Fibroblast of peridontal ligament (primary cell): ENCODE data around the gene AZIN2.
"Not testable (repeated sequence)": the region's sequence is repeated elsewhere in the genome, so short reads cannot be mapped to it uniquely, and the experiment has no call there.

Experiments used
- DNase-seq: peaks from one replicate; pipeline ENCODE4 v3.0.0-alpha.2; 2010; ENCODE audit errors: extremely low read depth

Gene AZIN2

DNA sequence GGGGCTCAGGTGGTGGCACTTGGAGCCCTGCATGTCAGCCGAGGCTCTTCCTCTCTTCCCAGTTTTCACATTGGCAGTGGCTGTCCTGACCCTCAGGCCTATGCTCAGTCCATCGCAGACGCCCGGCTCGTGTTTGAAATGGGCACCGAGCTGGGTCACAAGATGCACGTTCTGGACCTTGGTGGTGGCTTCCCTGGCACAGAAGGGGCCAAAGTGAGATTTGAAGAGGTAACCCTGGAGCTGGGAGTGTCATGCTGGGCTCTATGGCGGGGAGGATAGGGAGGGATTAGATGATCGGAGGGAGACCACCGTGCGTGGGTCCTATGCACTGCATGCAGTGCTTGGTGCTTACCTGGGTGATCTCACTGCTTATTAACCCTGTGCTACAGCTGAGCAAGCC lies 13.5 kb downstream of the AZIN2 start:
- DNase-seq = no peak

DNA sequence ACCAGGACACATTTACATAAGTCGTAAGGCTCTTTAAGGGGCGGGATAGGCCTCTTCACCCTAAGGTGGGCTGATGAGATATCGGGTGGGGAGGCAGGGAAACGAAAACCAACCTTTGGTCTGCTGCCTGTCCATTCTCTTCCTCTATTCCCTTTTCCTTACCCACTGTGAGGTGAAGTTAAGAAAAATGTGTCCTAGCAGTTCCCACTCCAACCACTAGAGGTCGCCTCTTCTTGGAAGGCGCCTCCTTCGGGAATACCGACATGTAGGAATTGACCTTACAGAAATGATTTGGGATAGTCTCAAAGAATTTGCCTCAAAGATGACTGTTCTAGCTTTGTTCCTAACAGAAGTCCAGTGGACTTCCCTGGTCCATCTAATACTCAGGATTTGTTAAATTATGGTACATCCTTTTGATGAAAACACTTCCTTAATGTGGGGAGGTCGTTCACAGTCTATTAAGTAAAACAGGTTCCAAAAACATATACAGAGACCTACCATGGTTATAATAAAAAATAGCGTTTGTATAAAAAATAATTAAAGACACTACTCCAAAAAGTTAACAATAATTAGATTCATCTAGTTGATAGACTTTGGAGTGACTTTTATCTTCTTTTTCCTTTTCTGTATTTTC lies 14.1 kb downstream of the AZIN2 start:
- peak; percentile 85 for DNase-seq

GRCh38 chr1:33096363-33097005 lies 15.5 kb downstream of the AZIN2 start:
- DNase-seq = peak; percentile 65

GRCh38 chr1:33097137-33097611 lies 16.2 kb downstream of the AZIN2 start:
- DNase-seq = no peak

DNA sequence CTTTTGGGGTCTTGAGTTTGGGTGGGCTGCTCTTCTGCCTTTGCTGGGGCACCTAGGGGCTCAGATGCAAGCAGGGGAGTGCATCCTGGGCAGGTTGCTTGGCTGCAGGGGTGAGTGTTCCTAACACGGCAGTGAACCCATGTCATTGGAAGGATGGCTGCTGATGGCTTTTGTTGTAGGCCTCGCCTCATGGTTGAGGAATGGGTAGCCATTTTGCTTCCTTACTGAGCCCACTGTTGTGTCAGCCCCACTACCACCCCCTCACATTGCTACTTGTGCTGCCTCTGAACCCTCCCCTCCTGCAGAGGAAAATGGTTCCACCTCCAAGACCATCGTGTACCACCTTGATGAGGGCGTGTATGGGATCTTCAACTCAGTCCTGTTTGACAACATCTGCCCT lies 16.8 kb downstream of the AZIN2 start:
- no peak for DNase-seq

DNA sequence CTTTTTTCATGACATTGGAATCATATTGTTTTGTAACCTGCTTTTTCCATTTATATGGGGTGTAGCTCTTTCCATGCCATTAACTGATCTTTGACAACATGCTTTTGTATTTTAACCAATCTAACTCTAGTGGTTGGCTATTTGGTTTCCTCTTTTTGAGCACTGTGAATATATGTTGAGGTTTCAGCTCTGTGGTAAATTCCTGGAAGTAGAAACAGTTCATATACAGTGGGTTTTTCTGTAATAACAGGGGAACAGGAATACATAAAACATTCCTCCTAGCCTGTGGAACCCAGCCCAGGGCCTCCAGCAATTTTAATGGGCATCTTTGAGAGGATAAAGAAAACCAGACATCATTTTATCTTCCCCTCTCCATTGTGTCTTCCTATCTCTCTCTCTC lies 17.4 kb downstream of the AZIN2 start:
- DNase-seq = peak; percentile 71

GRCh38 chr1:33099290-33100118 lies 18.6 kb downstream of the AZIN2 start:
- peak; percentile 100 for DNase-seq

DNA sequence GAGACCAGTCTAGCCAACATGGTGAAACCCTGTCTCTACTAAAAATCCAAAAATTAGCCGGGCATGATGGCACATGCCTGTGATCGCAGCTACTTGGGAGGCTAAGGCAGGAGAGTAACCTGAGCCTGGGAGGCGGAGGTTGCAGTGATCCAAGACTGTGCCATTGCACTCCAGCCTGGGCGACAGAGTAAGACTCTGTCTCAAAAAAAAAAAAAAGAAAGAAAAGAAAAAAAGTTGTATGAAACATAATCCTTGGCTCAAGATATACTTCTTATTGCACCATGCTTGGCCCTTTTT lies 19.1 kb downstream of the AZIN2 start:
- not testable (repeated sequence) for DNase-seq

GRCh38 chr1:33110477-33110876 lies 29.5 kb downstream of the AZIN2 start:
- no peak for DNase-seq

DNA sequence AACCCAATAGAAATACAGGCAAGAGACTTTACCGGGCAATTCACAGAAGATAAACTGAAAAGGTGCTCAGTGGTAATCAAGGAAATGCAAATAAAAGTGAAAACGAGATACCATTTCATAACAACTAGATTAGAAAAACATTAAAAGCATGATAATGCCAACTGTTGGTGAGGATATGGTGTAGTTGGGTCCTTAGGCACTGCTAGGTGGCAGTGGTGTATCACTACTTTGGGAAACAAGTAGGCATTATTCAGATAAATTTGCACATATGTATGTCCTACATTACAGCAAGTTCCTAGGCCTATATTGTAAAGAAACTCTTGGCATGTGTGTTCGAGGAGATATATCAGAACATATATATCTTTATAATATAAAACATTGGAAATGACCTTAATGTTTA lies 31.0 kb downstream of the AZIN2 start:
- DNase-seq = peak; percentile 74

GRCh38 chr1:33117440-33118085 lies 36.6 kb downstream of the AZIN2 start:
- no peak for DNase-seq

GRCh38 chr1:33118274-33118673 lies 37.3 kb downstream of the AZIN2 start:
- no peak for DNase-seq

DNA sequence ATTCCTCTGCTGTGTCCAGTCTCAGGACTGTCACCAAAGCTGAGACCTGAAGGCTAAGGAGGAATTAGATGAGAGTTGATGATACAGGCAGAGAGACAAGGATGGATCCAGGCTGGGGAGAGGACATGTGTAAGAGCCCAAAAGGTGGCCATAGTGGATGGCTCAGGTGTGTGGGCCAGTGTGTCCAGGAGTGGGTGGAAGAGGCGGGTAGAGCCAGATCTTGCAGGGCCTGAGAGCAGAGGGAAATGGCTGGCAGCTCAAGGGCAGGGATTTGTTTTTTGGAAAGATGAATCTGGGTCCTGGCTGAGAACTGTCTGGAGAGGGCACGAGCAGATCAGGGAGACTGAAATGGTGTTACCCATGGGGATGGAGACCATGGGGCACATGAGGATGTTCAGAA lies 38.1 kb downstream of the AZIN2 start:
- DNase-seq = no peak

DNA sequence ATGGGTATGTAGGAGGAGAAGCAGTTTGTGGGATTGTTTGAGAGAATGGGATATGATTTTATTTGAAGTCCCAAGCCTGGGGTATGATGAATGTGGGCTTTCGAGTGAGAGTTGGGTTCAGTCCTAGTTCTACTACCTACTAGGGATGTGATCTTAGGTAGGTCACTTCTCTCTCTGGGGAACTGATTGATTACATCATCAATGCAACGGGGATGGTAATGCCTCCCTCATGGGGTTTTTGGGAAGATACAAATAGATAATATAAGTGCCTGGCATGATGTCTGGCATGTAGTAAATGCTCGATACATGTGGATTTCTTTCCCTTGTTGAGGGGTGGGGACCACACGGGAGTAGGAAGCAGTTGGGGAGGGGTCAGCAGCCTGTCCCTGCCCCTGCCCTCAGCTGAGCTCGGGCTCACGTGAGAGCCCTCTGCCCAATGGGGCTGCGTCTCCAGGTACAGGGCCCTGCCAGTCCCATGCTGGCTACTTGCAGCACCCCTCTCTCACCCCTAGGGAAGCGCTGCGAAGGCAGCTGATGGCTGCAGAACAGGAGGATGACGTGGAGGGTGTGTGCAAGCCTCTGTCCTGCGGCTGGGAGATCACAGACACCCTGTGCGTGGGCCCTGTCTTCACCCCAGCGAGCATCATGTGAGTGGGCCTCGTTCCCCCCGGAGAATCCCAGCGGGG lies 38.7 kb downstream of the AZIN2 start:
- no peak for DNase-seq

DNA sequence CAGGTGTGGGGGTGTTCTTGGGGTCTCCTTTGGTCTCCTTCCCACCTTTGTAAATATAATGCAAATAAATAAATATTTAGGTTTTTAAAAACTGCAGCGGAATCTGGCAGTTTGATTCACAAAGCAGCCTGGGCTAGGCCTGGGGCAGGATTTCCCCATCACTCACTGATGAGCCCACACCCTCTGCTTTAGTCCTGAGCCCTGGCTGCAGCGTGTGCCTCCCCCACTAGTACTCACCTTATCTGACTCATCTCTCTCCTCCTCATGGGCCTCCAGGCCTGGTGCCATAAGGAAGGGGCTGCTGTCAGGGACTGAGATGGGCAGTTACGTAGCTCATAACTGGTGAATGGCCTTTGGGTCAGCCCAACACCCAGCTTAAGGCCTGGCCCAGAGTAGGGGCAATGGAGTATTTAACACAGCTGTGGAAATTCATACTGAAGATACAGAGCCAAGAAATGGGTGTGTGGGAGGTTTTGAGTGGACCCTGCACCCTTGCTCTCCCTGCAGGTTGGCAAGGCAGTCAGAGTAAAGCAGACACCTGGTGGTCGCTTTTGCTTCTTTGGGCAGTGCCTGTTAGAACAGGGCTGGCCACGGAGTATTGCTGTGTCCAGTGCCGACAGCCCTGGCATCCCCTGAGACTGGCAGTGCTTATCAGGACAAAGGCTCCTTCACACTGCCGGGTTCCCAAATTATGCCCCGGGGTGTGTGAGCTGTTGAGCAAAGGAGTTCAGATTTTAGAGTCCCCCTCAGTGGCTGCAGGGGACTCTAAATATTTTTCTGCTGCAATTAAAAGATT lies 39.7 kb downstream of the AZIN2 start:
- no peak for DNase-seq

DNA sequence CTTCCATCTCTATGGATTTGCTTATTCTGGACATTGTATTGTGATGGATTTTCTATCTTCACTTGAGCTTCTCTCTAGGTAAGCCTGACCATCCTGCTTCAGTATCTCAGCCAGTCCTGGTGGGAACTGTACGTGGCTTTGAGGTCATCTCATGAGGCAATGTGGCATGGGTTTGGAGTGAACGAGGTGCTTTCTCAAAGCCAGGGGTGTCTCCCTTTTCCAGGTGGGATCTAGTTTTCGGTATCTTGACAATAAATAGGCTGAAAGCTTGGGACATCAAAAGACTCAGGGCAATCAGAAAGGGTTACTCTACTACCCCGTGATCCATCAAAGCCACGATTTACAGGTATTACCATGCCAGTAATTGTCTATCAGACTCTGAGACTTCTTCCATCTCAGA lies 40.8 kb downstream of the AZIN2 start:
- no peak for DNase-seq

GRCh38 chr1:33122483-33123178 lies 41.7 kb downstream of the AZIN2 start:
- DNase-seq = no peak

- no peak for DNase-seq
Observed at GRCh38 chr1:33123266-33123665, 42.3 kb downstream of the AZIN2 start.

DNA sequence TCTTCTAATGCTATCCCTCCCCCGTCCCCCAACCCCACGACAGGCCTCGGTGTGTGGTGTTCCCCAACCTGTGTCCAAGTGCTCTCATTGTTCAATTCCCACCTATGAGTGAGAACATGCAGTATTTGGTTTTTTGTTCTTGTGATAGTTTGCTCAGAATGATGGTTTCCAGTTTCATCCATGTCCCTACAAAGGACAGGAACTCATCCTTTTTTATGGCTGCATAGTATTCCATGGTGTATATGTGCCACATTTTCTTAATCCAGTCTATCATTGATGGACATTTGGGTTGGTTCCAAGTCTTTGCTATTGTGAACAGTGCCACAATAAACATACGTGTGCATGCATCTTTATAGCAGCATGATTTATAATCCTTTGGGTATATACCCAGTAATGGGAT lies 43.7 kb downstream of the AZIN2 start:
- DNase-seq = not testable (repeated sequence)

GRCh38 chr1:33126411-33127000 lies 45.6 kb downstream of the AZIN2 start:
- no peak for DNase-seq
